Measurements from ENCODE around the gene NCKAP5. TPM values are rescaled to one million over a fixed set of nuclear protein-coding genes. Genes with fewer than 3 reads are reported as not detected.

Gene NCKAP5
- total and polyA plus RNA-seq, 4 donors = 2.3 to 20.2 (median 8.1) TPM

- DNase-seq = no peak
- Histone ChIP-seq H3K36me3 (ENCODE audit: control insufficient read depth in 4 of 4, insufficient read depth in 4 of 4, low read length in 4 of 4) (no peaks in the 10 kb centered on the region), H3K4me3 (no peak overlapping the region), H3K4me1 (ENCODE audit: control insufficient read depth in 5 of 5, insufficient read depth in 5 of 5, low read length in 5 of 5) (peaks cover 0 to 16% (median 0%) of the 10 kb centered on the region in 5 donors), H3K9me3 (ENCODE audit: control insufficient read depth in 4 of 4, insufficient read depth in 3 of 4, low read length in 3 of 4) (no peaks in the 10 kb centered on the region), H3K27me3 (ENCODE audit: control insufficient read depth in 3 of 3, insufficient read depth in 3 of 3, low read length in 2 of 3) (no peaks in the 10 kb centered on the region), H3K9ac (ENCODE audit: insufficient read depth in 1 of 2, low read length in 2 of 2) (no peak overlapping the region), H3K27ac (ENCODE audit: low read depth in 1 of 2, low read length in 1 of 2) (no peak overlapping the region)
- ATAC-seq (ENCODE audit: insufficient read depth, low FRiP score) = no peak
- WGBS, 2 donors = 87% methylated on average over 9 of the region's 9 CpGs
- TF ChIP-seq, protein P1, sequence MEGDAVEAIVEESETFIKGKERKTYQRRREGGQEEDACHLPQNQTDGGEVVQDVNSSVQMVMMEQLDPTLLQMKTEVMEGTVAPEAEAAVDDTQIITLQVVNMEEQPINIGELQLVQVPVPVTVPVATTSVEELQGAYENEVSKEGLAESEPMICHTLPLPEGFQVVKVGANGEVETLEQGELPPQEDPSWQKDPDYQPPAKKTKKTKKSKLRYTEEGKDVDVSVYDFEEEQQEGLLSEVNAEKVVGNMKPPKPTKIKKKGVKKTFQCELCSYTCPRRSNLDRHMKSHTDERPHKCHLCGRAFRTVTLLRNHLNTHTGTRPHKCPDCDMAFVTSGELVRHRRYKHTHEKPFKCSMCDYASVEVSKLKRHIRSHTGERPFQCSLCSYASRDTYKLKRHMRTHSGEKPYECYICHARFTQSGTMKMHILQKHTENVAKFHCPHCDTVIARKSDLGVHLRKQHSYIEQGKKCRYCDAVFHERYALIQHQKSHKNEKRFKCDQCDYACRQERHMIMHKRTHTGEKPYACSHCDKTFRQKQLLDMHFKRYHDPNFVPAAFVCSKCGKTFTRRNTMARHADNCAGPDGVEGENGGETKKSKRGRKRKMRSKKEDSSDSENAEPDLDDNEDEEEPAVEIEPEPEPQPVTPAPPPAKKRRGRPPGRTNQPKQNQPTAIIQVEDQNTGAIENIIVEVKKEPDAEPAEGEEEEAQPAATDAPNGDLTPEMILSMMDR (IDR thresholded peaks at IDR 0.05; ENCODE audit: control extremely low read depth, extremely low read depth) = no peak
Measured at GRCh38 chr2:133107058-133107815, 461.0 kb downstream of the NCKAP5 start.

DNA sequence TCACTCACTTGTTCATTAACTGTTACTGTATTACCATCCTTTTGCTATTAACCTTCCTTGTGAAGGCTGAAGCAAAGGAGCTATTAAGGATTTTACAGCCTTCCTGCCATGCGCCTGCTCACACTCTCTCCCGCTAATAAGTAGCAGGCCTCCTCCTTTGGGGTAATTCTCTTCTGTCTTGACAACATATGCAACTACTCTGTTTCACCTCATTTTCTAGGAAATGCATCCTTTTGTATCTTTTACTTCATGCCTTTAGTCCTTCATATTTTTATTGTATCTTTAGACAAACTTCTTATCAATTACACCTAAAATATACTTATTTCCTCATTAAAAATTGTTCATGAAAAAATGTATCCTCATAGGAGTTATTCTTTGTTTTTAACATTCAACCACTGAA is 463.4 kb downstream of the NCKAP5 start:
- Histone ChIP-seq H3K27ac (ENCODE audit: low read depth in 1 of 2, low read length in 1 of 2) (no peak overlapping the region), H3K9me3 (ENCODE audit: control insufficient read depth in 4 of 4, insufficient read depth in 3 of 4, low read length in 3 of 4) (no peaks in the 10 kb centered on the region), H3K27me3 (ENCODE audit: control insufficient read depth in 3 of 3, insufficient read depth in 3 of 3, low read length in 2 of 3) (no peaks in the 10 kb centered on the region), H3K4me3 (no peak overlapping the region), H3K9ac (ENCODE audit: insufficient read depth in 1 of 2, low read length in 2 of 2) (no peak overlapping the region), H3K4me1 (ENCODE audit: control insufficient read depth in 5 of 5, insufficient read depth in 5 of 5, low read length in 5 of 5) (peaks cover 0 to 16% (median 0%) of the 10 kb centered on the region in 5 donors), H3K36me3 (ENCODE audit: control insufficient read depth in 4 of 4, insufficient read depth in 4 of 4, low read length in 4 of 4) (no peaks in the 10 kb centered on the region)
- 83 to 92% methylated on average over 2 of the region's 2 CpGs for WGBS, 2 donors
- TF ChIP-seq, protein P1 (IDR thresholded peaks at IDR 0.05; ENCODE audit: control extremely low read depth, extremely low read depth) = no peak
- ATAC-seq (ENCODE audit: insufficient read depth, low FRiP score) (no peak), DNase-seq (peak in 2 of 3 donors; percentile 83 to 87)

DNA sequence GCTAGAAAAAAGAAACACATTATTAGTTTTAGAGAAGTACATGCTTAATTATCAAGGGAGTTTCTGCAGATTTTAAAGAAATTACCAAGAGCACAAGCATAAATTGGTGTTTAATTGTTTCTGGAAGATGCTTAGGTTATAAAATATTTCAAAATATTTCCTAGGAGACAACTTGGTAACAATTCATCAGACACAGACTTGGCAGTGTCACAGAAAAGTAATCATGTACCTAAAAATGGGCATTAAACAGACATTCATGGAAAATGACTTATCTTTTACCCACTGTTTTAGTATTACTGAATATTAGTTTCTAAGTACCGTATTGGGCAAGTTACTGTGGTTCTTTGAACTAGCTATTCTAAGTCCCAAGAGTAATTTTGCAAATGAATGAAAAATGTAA is 469.5 kb downstream of the NCKAP5 start:
- Histone ChIP-seq H3K4me1 (ENCODE audit: control insufficient read depth in 5 of 5, insufficient read depth in 5 of 5, low read length in 5 of 5) (no peaks in the 10 kb centered on the region), H3K27me3 (ENCODE audit: control insufficient read depth in 3 of 3, insufficient read depth in 3 of 3, low read length in 2 of 3) (no peaks in the 10 kb centered on the region), H3K4me3 (no peak overlapping the region), H3K9me3 (ENCODE audit: control insufficient read depth in 4 of 4, insufficient read depth in 3 of 4, low read length in 3 of 4) (no peaks in the 10 kb centered on the region), H3K9ac (ENCODE audit: insufficient read depth in 1 of 2, low read length in 2 of 2) (no peak overlapping the region), H3K27ac (ENCODE audit: low read depth in 1 of 2, low read length in 1 of 2) (no peak overlapping the region), H3K36me3 (ENCODE audit: control insufficient read depth in 4 of 4, insufficient read depth in 4 of 4, low read length in 4 of 4) (no peaks in the 10 kb centered on the region)
- ATAC-seq (ENCODE audit: insufficient read depth, low FRiP score) = no peak
- TF ChIP-seq, protein P1 (IDR thresholded peaks at IDR 0.05; ENCODE audit: control extremely low read depth, extremely low read depth) = no peak
- 83 to 88% methylated on average over 1 of the region's 1 CpG for WGBS, 2 donors
- DNase-seq = no peak

Data from lung (tissue), 12 donors.